Dermis blood vessel endothelial cell (primary cell): ENCODE data around the gene TRAK2. TPM values are rescaled to one million over a fixed set of nuclear protein-coding genes. Genes with fewer than 3 reads are reported as not detected.
A peak's percentile ranks its signal among the peaks of the same experiment; 100 is the strongest.
"Not testable (repeated sequence)": the region's sequence is repeated elsewhere in the genome, so short reads cannot be mapped to it uniquely, and the experiment has no call there.

Source experiments
- DNase-seq: peaks from one replicate; pipeline ENCODE4 v3.0.0; 2010
- total RNA-seq: library from RNA; depleted of rRNA; stranded (reverse); fragments of >200 nt; gene quantifications from 2 replicates; pipeline ENCODE4 v1.2.3, GENCODE V29; 2014

The TRAK2 gene
- total RNA-seq, result 40.7 and 63.1 TPM in 2 replicates

GRCh38 chr2:201451292-201452057, at the start of gene TRAK2, which contains the start of gene STRADB:
Gene TRAK2, minus strand, starts transcription at chr2:201451458. Its CDS starts 30,951 bp downstream, at chr2:201420507.
Gene STRADB, plus strand, starts transcription at chr2:201451740. Its CDS starts 3,101 bp downstream, at chr2:201454841.
- peak; percentile 96 for DNase-seq

- no peak for DNase-seq
Measured at GRCh38 chr2:201500534-201500933, 49.3 kb upstream of the TRAK2 start.

GRCh38 chr2:201496785-201497184, 45.5 kb upstream of the TRAK2 start:
- DNase-seq, result no peak

- no peak for DNase-seq
Measured at GRCh38 chr2:201490291-201490690, 39.0 kb upstream of the TRAK2 start.

GRCh38 chr2:201484805-201485204, 33.5 kb upstream of the TRAK2 start:
- DNase-seq, result no peak

- not testable (repeated sequence) for DNase-seq
Measured at GRCh38 chr2:201483758-201484157, 32.5 kb upstream of the TRAK2 start.

- DNase-seq, result no peak
Measured at GRCh38 chr2:201483342-201483741, 32.1 kb upstream of the TRAK2 start.

GRCh38 chr2:201482543-201482942, 31.3 kb upstream of the TRAK2 start:
- DNase-seq, result no peak

- DNase-seq, result no peak
Measured at GRCh38 chr2:201472411-201472810, 21.2 kb upstream of the TRAK2 start.

- DNase-seq, result no peak
Measured at GRCh38 chr2:201471732-201472393, 20.6 kb upstream of the TRAK2 start.

GRCh38 chr2:201470821-201471731, 19.8 kb upstream of the TRAK2 start:
- DNase-seq, result no peak

GRCh38 chr2:201467666-201468065, 16.4 kb upstream of the TRAK2 start:
- DNase-seq, result no peak

- peak; percentile 72 for DNase-seq
Measured at GRCh38 chr2:201466050-201466675, 14.9 kb upstream of the TRAK2 start.

GRCh38 chr2:201465524-201465971, 14.3 kb upstream of the TRAK2 start:
- DNase-seq, result no peak

GRCh38 chr2:201464547-201464946, 13.3 kb upstream of the TRAK2 start:
- no peak for DNase-seq

GRCh38 chr2:201460532-201460931, 9.3 kb upstream of the TRAK2 start:
- DNase-seq, result no peak

GRCh38 chr2:201458381-201458780, 7.1 kb upstream of the TRAK2 start:
- DNase-seq, result no peak

- no peak for DNase-seq
Measured at GRCh38 chr2:201452922-201453643, 1.8 kb upstream of the TRAK2 start.

GRCh38 chr2:201452058-201452921, 1.0 kb upstream of the TRAK2 start:
- DNase-seq, result no peak

- DNase-seq, result no peak
Measured at GRCh38 chr2:201450954-201451291, 335 bp downstream of the TRAK2 start.

- no peak for DNase-seq
Measured at GRCh38 chr2:201448701-201449100, 2.6 kb downstream of the TRAK2 start.
